ENCODE measurements around the gene PRPF40A.
A peak's percentile ranks its signal among the peaks of the same experiment; 100 is the strongest.
"Not testable (repeated sequence)": the region's sequence is repeated elsewhere in the genome, so short reads cannot be mapped to it uniquely, and the experiment has no call there.

The PRPF40A gene

DNA sequence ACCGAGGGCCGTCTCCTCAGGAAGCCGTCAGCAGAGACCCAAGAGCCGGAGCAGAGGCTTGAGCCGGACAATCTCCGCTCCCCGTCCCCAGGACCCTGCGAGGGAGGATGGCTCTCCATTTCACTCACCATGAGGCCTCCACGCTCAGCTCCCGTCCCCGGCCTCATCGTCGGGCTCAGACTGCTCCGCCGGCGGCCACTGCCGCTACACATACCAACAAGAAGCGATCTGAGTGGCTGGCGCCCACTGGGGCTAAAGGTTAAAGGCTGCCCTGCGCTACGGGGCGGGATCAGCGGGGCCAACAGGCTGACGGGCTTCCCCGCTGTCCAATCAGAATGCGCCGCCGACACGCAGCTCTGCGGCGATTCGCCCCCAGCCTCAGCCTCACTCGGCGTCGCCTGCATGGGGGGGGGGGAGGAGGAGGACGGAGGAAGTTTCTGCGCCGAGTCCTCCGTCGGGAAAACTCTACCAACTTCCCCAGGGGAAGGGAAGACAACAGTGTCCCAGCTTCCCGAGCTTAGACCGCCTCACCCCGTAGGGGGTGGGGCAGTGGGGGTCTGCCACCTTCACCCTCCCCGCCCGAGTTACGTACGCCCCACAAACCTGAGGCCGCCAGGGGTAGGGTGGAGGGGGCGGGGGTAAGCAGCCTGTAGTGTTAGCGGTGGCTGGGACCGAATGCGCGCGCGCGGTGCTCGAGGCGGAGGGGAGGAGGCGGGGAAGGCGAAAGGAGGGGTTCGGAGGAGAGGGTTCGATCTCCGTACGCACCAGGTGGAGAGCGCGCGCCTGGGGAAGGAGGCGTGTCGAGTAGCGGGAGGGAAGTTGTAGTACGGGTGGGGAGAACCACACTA lies at the start of gene PRPF40A:
TSS of gene PRPF40A (minus strand) at position 234 of the 848 bp plus-strand sequence. CDS start at position 212, 22 bp downstream.
- TF ChIP-seq, protein P1, sequence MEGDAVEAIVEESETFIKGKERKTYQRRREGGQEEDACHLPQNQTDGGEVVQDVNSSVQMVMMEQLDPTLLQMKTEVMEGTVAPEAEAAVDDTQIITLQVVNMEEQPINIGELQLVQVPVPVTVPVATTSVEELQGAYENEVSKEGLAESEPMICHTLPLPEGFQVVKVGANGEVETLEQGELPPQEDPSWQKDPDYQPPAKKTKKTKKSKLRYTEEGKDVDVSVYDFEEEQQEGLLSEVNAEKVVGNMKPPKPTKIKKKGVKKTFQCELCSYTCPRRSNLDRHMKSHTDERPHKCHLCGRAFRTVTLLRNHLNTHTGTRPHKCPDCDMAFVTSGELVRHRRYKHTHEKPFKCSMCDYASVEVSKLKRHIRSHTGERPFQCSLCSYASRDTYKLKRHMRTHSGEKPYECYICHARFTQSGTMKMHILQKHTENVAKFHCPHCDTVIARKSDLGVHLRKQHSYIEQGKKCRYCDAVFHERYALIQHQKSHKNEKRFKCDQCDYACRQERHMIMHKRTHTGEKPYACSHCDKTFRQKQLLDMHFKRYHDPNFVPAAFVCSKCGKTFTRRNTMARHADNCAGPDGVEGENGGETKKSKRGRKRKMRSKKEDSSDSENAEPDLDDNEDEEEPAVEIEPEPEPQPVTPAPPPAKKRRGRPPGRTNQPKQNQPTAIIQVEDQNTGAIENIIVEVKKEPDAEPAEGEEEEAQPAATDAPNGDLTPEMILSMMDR (IDR thresholded peaks at IDR 0.05; ENCODE audit: insufficient read depth, low read depth, low read length, missing control alignments): no peak
- peak within 1 kb of the TSS; percentile 93 for H3K4me3 ChIP-seq (ENCODE audit: low read depth, low read length)
- DNase-seq (ENCODE audit: low read depth): peak; percentile 99

DNA sequence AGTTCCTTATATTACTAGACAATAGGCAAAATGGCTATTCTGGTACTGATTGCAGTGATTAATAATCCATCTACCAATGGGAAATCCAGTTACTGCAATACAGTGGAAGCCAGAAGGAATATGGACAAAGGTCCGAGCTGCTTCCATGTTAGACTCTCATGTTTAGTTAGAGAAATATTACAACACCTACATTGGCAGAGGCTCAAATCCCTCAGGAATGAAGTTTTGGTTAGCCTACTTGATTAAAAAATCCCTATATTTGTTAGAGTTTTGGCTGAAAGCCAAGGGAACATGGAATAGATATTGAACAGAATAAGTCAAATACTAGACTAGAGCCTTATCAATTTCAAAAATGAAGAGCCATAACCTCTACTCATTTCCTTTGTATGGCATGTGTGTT lies 49.7 kb upstream of the PRPF40A start:
- H3K4me3 ChIP-seq (ENCODE audit: low read depth, low read length): no peak overlapping the region
- no peak for DNase-seq (ENCODE audit: low read depth)
- TF ChIP-seq, protein P1 (IDR thresholded peaks at IDR 0.05; ENCODE audit: insufficient read depth, low read depth, low read length, missing control alignments): no peak

DNA sequence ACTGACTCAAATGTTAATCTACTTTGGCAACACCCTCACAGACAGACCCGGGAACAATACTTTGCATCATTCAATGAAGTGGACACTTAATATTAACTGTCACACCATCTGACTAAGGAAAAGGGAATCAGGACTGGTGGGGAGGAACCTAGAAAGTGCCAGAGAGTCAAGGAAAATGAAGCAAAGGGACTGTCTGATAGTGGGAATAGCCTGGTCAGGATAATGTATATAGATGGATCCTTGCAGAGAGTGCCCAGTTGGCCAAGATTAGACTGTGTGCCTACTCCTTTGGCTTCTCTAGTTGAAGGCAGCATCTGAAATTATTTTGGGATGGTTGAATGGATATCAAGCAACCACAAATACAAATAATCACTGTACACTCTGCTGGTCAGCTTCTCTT lies 46.4 kb upstream of the PRPF40A start:
- H3K4me3 ChIP-seq (ENCODE audit: low read depth, low read length): no peak overlapping the region
- TF ChIP-seq, protein P1 (IDR thresholded peaks at IDR 0.05; ENCODE audit: insufficient read depth, low read depth, low read length, missing control alignments): no peak
- DNase-seq (ENCODE audit: low read depth): no peak

DNA sequence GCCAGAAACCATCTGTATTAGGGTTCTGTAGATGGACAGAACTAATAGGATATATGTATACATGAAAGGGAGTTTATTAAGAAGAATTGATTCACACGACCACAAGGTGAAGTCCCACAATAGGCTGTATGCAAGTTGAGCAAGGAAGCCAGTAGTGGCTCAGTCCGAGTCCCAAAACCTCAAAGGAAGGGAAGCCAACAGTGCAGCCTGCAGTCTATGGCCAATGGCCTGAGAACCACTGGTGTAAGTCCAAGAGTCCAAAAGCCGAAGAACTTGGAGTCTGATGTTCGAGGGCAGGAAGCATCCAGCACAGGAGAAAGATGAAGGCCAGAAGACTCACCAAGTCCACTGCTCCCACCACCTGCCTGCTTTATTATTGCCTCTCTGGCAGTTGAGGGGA lies 45.9 kb upstream of the PRPF40A start:
- not testable (repeated sequence) for H3K4me3 ChIP-seq (ENCODE audit: low read depth, low read length); DNase-seq (ENCODE audit: low read depth)

DNA sequence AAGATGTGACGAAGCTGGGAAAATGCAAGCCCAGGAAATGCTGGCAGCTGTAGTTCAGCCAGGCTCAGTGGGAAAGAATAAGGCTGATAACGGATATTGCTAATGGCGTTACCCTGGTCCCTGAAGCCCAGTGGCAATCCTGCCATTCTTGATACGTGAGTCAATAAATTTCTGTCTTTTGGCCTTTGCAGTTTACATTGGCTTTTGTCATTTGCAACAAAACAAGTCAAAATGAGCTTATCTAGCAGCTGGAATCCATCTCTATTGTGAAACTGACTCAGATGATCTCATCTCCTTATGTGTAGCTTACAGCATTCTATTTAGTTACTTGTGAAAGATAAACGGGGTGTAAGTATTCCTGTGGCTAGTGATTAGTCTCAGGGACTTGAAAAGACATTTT lies 44.9 kb upstream of the PRPF40A start:
- no peak overlapping the region for H3K4me3 ChIP-seq (ENCODE audit: low read depth, low read length)
- TF ChIP-seq, protein P1 (IDR thresholded peaks at IDR 0.05; ENCODE audit: insufficient read depth, low read depth, low read length, missing control alignments): no peak
- DNase-seq (ENCODE audit: low read depth): no peak

DNA sequence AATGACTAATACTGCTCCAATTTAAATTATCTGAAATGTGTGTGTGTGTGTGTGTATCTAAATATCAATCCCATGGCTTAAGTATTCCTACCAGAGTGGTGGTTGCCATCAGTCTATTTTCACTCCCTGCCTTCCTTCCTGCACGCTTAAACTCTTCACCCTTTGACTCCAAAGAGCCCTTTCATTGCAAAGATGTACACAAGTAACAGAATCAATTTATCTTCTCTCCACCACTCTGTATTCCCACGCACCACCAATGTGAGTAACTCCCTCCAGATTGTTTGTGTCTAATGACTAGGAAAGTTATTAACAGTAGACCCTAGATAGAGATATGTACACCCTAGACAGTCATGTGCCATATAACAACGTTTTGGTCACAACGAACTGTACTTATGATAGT lies 44.0 kb upstream of the PRPF40A start:
- no peak for DNase-seq (ENCODE audit: low read depth)
- no peak overlapping the region for H3K4me3 ChIP-seq (ENCODE audit: low read depth, low read length)
- TF ChIP-seq, protein P1 (IDR thresholded peaks at IDR 0.05; ENCODE audit: insufficient read depth, low read depth, low read length, missing control alignments): no peak

DNA sequence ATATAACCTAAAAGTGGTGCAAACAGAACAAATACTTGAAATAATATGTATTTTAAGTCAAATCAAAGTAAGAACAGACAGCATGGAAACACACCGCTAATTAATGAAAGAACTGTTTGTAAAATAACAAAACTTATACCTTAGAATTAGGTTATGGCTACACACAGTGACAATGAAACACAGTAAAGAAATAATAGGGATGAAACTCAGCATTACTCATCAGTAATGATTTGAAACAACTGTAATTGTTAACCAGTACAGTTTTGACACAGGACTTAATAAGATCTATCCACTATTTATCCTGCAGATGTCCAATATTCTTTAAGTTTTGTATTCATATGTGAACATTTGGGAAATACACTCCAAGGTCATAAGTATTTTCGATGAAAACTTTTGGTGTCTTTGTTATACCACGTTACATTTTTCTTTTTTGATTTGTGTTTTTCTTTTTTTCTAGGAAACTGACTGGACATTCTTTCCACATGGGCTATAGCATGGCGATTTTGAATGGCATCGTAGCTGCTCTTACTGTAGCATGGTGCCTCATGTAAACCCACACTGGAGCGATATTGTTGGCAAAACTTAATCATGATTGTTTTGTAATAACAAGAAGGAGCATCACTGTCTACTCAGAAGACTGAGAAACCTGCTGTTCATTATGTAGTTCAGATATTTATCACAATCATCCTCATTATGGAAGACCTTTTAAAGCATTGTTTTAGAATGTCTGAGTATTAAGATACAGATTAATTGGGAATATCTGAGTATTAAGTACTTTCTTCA lies 42.2 kb upstream of the PRPF40A start:
- H3K4me3 ChIP-seq (ENCODE audit: low read depth, low read length): no peak overlapping the region
- TF ChIP-seq, protein P1 (IDR thresholded peaks at IDR 0.05; ENCODE audit: insufficient read depth, low read depth, low read length, missing control alignments): no peak
- DNase-seq (ENCODE audit: low read depth): no peak

Data from GM12865 (cell line).